ENCODE measurements around the gene PDK2.

The PDK2 gene

GRCh38 chr17:50152736-50153135, 57.6 kb downstream of the PDK2 start:
- no peak for DNase-seq

GRCh38 chr17:50153650-50154575, 58.8 kb downstream of the PDK2 start:
- no peak for DNase-seq

GRCh38 chr17:50154604-50155003, 59.5 kb downstream of the PDK2 start:
- DNase-seq = no peak

- no peak for DNase-seq
Measured at GRCh38 chr17:50155115-50155819, 60.1 kb downstream of the PDK2 start.

- no peak for DNase-seq
Measured at GRCh38 chr17:50157891-50158290, 62.7 kb downstream of the PDK2 start.

GRCh38 chr17:50161023-50161910, 66.1 kb downstream of the PDK2 start:
- peak; percentile 97 for DNase-seq

All from NCI-H82 (cell line).